GM19452 (cell line): ENCODE data around the gene UGGT2.
"Not testable (repeated sequence)": the region's sequence is repeated elsewhere in the genome, so short reads cannot be mapped to it uniquely, and the experiment has no call there.

Experiments
- ATAC-seq: cut with Tn5 transposase; IDR thresholded peaks from one replicate; pipeline ENCODE4 v1.9.1; 2021; ENCODE audit not compliant: unreplicated experiment

Gene UGGT2

DNA sequence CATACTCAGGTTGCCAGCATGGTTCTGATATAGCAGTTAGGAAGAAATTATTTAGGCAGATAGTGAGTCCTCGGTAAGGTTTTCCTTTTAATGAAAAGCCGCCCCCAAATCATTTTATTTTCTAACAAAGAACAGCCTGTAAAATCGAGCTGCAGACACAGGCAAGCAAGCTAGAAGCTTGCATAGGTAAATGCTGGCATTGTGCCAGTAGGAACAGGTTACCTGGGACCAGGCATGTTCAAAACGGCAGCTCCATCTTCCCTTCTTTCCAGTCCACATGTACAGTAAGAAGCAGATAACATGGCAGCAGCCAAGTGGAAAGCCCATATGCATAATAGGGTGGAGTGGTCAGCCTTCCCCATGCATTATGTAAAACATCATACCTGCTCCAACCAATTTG, 71.1 kb downstream of the UGGT2 start:
- ATAC-seq = no peak

DNA sequence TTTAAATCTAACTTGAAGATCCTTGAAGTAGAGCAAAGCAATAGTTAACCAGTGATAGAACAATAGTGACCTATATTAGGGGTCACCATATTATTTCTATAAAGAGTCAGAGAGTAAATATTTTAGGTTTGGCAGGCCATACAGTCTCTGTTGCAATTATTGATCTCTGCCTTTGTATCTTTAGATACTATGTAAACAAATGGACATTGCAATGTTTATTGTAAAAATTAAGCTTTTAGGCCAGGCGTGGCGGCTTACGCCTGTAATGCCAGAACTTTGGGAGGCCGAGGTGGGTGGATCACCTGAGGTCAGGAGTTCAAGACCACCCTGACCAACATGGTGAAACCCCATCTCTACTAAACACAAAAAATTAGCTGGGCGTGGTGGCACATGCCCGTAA, 80.5 kb downstream of the UGGT2 start:
- not testable (repeated sequence) for ATAC-seq

GRCh38 chr13:95970878-95971277, 82.3 kb downstream of the UGGT2 start:
- ATAC-seq = no peak

- ATAC-seq = no peak
Measured at GRCh38 chr13:95968906-95969305, 84.3 kb downstream of the UGGT2 start.

GRCh38 chr13:95957331-95957730, 95.9 kb downstream of the UGGT2 start:
- no peak for ATAC-seq

DNA sequence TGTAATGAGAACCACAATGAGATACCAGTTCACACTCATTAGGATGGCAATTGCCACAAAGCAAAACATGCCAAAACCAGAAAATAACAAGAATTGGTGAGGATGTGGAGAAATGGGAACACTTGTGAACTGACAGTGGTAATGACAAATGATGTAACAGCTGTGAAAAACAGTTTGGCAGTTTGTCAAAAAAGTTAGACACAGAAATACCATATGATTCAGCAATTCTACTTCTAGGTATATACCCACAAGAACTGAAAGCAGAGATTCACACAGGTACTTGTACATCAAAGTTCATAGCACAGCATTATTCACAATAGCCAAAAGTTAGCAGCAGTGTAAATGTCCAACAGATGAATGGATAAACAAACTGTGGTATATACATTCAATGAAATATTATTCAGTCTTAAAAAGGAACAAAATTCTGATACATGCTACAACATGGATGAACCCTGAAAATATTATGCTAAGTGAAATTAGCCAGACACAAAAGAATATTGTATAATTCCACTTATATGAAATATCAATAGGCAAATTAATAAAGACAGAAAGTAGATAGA, 96.5 kb downstream of the UGGT2 start:
- ATAC-seq = no peak

DNA sequence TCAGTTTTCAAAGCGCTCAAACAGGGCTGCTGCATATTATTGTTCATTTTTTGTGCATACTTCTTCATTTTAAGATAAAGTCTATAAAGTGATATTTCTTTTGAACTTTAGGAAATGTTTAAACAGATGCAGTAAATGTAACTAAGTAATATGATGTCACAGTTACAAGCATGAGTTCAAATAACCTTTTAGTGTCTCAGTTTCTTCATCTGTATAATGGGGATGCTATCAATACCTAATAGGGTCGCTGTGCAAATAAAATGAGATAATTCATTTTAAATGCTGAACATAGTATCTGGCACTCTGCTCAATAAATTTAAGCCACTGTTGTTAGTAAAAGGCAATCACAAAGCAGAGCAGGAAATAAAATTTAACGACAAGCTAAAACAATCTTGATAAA, 97.5 kb downstream of the UGGT2 start:
- no peak for ATAC-seq

DNA sequence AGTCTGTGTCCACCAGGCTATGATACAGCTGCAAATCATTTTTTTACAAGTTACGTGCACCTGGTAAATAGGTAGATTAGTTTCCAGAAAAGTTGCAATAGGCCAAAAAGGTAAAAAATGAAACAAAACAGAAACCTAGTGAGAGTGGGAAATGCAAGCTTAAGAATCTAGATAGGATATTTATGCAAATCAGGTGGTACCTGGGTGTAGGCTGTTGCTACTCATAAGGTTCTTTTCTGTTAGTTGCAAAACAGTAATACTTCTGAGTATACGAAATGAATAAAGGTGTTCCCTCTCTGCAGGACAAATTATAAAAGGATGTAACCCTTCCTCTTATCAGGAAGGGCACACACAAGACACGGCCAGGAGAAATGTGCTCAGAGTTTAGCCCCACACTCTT, 97.9 kb downstream of the UGGT2 start:
- ATAC-seq = peak; percentile 81

- no peak for ATAC-seq
Measured at GRCh38 chr13:95954266-95954665, 98.9 kb downstream of the UGGT2 start.

DNA sequence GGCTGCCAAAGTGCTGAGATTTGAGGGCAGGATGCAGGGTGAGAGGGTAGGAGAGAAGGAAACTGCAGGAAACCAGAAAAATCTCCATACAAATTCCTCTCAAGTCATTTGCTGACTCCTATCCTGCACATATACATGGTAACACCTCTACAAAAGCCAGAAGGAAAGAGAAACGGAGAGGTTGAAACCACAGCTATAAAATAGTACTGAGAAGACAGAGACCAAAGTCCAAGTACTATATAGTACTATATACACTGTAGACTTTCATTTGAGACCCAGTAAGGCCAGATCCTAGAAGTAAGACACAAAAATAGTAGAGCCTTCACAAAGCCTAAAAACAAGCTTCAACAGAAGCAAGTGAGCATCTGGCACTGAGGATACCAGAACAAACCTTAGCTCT, 103.1 kb downstream of the UGGT2 start:
- no peak for ATAC-seq

GRCh38 chr13:95948656-95949055, 104.5 kb downstream of the UGGT2 start:
- no peak for ATAC-seq

DNA sequence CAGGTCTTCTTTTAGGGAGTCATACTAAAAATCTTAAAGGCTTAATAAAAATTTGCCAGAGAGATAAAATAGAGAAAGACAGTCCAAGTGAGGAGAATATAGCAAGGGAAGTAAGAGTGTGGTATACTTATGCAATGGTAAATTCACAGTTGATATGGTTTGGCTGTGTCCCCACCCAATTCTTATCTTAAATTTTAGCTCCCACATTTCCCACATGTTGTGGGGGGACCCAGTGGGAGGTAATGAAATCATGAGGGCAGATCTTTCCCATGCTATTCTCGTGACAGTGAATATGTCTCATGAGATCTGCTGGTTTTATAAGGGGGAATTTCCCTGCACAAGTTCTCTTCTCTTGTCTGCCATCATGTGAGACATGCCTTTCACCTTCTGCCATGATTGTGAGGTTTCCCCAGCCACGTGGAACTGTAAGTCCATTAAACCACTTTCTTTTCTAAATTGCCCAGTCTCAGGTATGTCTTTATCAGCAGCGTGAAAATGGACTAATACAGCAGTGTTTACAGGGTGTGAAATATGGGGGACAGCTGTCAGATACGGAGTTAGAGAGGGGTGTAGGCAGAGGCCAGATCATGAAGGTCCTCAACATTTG, 115.4 kb downstream of the UGGT2 start:
- ATAC-seq = no peak

DNA sequence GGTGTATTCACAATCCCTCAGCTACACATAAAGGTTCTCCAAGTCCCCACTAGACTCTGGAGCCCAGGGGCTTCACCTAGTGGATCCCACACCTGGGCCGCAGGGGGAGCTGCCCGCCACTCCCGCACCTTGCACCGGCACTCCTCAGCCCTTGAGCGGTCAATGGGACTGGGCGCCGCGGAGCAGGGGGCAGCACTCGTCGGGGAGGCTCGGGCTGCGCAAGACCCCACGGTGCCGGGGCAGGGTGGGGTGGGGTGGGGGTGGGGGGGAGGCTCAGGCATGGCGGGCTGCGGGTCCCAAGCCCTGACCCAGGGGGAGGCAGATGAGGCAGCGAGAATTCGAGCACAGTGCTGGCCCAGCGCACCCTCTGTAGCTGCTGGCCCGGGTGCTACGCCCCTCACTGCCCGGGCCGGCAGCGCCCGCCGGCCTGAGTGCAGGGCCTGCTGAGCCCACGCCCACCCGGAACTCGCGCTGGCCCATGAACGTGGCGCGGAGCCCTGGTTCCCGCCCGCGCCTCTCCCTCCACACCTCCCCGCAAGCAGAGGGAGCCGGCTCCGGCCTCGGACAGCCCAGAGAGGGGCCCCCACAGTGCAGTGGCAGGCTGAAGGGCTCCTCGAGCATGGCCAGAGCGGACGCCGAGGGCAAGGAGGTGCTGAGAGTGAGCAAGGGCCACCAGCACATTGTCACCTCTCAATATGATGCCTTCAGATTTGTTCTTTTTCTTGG, 121.7 kb downstream of the UGGT2 start:
- no peak for ATAC-seq

DNA sequence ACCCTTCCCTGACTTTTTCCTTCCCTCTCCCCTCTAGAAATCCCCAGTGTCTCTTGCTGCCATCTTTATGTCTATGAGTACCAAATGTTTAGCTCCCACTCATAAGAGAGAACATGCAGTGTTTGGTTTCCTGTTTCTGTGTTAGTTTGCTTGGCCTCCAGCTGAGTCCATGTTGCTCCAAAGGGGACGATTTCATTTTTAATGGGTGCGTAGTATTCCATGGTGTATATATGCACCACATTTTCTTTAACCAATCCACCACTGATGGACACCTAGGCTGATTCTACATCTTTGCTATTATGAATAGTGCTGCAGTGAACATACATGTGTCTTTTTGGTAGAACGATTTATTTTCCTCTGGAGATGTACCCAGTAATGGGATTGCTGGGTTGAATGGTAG, 123.8 kb downstream of the UGGT2 start:
- ATAC-seq = no peak

DNA sequence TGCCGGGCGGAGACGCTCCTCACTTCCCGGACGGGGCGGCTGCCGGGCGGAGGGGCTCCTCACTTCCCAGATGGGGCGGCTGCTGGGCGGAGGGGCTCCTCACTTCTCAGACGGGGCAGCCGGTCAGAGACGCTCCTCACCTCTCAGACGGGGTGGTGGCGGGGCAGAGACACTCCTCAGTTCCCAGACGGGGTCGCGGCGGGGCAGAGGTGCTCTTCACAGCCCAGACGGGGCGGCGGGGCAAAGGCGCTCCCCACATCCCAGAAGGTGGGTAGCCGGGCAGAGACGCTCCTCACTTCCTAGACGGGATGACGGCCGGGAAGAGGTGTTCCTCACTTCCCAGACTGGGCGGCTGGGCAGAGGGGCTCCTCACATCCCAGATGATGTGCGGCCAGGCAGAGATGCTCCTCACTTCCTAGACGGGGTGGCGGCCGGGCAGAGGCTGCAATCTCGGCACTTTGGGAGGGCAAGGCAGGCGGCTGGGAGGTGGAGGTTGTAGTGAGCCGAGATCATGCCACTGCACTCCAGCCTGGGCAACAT, 124.8 kb downstream of the UGGT2 start:
- ATAC-seq = not testable (repeated sequence)

- no peak for ATAC-seq
Measured at GRCh38 chr13:95926231-95926630, 127.0 kb downstream of the UGGT2 start.

- no peak for ATAC-seq
Measured at GRCh38 chr13:95924389-95924994, 128.7 kb downstream of the UGGT2 start.

GRCh38 chr13:95921485-95921884, 131.7 kb downstream of the UGGT2 start:
- no peak for ATAC-seq

- no peak for ATAC-seq
Measured at GRCh38 chr13:95920485-95920884, 132.7 kb downstream of the UGGT2 start.

- no peak for ATAC-seq
Measured at GRCh38 chr13:95918860-95919259, 134.3 kb downstream of the UGGT2 start.

DNA sequence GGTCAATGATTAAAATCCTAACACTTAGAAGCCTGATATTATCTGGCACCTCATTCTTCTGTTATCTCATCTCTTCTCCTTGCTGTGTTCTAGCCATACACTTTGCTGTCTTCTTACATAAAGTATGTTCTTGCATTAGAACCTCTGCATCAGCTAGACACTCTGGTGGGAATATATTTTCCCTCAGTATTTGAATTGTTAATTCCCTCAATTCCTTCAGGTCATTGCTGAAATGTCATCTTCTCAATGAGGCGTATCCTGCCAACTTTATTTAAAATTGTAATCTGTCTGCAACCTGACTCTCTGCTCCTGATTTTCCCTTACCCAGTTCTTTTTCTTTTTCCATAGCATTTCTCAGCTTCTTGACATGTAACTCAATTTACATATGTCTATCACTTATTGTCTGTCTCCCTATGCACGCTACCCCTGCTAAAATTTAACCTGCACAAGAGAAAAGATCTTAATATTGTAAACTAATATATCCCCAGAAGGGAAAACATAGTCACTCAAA, 138.2 kb downstream of the UGGT2 start:
- ATAC-seq = no peak

DNA sequence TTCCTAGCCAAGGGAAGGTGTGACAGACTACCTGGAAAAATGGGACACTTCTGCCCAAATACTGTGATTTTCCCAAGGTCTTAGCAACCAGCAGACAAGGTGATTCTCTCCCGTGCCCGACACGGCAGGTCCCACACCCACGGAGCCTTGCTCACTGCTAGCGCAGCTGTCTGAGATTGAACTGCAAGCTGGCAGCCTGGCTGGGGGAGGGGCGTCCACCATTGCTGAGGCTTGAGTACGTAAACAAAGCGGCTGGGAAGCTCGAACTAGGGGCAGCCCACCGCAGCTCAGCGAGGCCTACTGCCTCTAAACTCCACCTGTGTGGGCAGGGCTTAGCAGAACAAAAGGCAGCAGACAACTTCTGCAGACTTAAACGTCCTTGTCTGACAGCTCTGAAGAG, 146.2 kb downstream of the UGGT2 start:
- ATAC-seq = no peak
